Caco-2 (cell line): Measurements from ENCODE around the gene MBNL2. TPM values are rescaled to one million over a fixed set of nuclear protein-coding genes. Genes with fewer than 3 reads are reported as not detected.

Experiments
- BruUV-seq: library from RNA; stranded (reverse); fragments of 400-500 nt; replicated peaks from 2 replicates; lab custom pipeline; 2021; lab: Mats Ljungman, UMichigan
- CTCF ChIA-PET: fragments of 300-600 bp; sonication (Branson Sonifier 250); formaldehyde crosslinking; loops from one replicate; lab custom pipeline; 2022; ENCODE audit warnings: antibody characterized with exemption; lab: Charles Lee
- POLR2A ChIA-PET: fragments of 300-600 bp; sonication (Branson Sonifier 250); formaldehyde crosslinking; loops from one replicate; lab custom pipeline; 2022; ENCODE audit warnings: antibody characterized with exemption; lab: Charles Lee
- DNase-seq, 2 experiments: peaks; one replicate each; pipeline versions ENCODE4 v3.0.0 to v3.0.0-alpha.2; 2020 to 2022
- H3K27me3 ChIP-seq: replicated peaks from 2 replicates; pipeline ENCODE4 v1.6.0; 2011; ENCODE audit warnings: low read length; ENCODE audit not compliant: control insufficient read depth, insufficient read depth
- H3K36me3 ChIP-seq: 2 replicates; pipeline ENCODE4 v1.5.1; 2011; ENCODE audit warnings: low read length; ENCODE audit not compliant: control insufficient read depth, insufficient read depth
- H3K4me1 ChIP-seq: fragments of 250-450 bp; sonication (Bioruptor Pico); 2 replicates; pipeline ENCODE4 v1.5.1; 2020; ENCODE audit warnings: mild to moderate bottlenecking
- H3K4me3 ChIP-seq: 2 replicates; pipeline ENCODE4 v1.5.1; 2011; ENCODE audit warnings: low read depth, mild to moderate bottlenecking, control low read depth, low read length
- H3K9me3 ChIP-seq: fragments of 250-450 bp; sonication (Bioruptor Pico); 2 replicates; pipeline ENCODE4 v1.5.1; 2020; ENCODE audit warnings: mild to moderate bottlenecking, moderate library complexity
- H3K27ac Mint-ChIP-seq: one replicate; pipeline ENCODE4 v1.8.0; 2022; ENCODE audit warnings: mixed read lengths; ENCODE audit not compliant: unreplicated experiment
- H3K27me3 Mint-ChIP-seq: one replicate; pipeline ENCODE4 v1.8.0; 2022; ENCODE audit warnings: mixed read lengths; ENCODE audit not compliant: insufficient read depth, unreplicated experiment
- H3K36me3 Mint-ChIP-seq: one replicate; pipeline ENCODE4 v1.8.0; 2022; ENCODE audit warnings: mild to moderate bottlenecking, mixed read lengths; ENCODE audit not compliant: insufficient read depth, unreplicated experiment
- H3K4me1 Mint-ChIP-seq: one replicate; pipeline ENCODE4 v1.8.0; 2022; ENCODE audit warnings: low read depth, mixed read lengths; ENCODE audit not compliant: unreplicated experiment
- H3K4me3 Mint-ChIP-seq: one replicate; pipeline ENCODE4 v1.8.0; 2022; ENCODE audit warnings: mild to moderate bottlenecking, moderate library complexity, mixed read lengths; ENCODE audit not compliant: unreplicated experiment
- H3K9me3 Mint-ChIP-seq: one replicate; pipeline ENCODE4 v1.8.0; 2022; ENCODE audit warnings: mixed read lengths; ENCODE audit not compliant: unreplicated experiment
- intact Hi-C: fragments of 100-400 bp; cut with micrococcal nuclease; formaldehyde crosslinking; loops from one replicate; pipeline ENCODE4 v1.10.0; 2022; ENCODE audit not compliant: unreplicated experiment
- total RNA-seq: library from RNA; stranded (reverse); gene quantifications from 2 replicates; pipeline ENCODE4 v1.2.3, GENCODE V29; 2022
- TF ChIP-seq, protein P1 (sequence below), 2 experiments: fragments of 200-600 bp in 1 of 2; IDR thresholded peaks; 1 replicate in 1 of 2; 2 replicates in 1 of 2; pipeline versions ENCODE4 v1.5.1 to v1.8.0; 2011 to 2022; ENCODE audit warnings: antibody characterized with exemption in 1 of 2, control low read depth in 1 of 2, inconsistent platforms in 1 of 2, low read depth in 1 of 2, low read length in 1 of 2, mild to moderate bottlenecking in 1 of 2, moderate library complexity in 1 of 2; ENCODE audit not compliant: insufficient read depth in 1 of 2, severe bottlenecking in 1 of 2, unreplicated experiment in 1 of 2

The MBNL2 gene
- total RNA-seq, 1 experiment from 2014 or later: 41.6 TPM

DNA sequence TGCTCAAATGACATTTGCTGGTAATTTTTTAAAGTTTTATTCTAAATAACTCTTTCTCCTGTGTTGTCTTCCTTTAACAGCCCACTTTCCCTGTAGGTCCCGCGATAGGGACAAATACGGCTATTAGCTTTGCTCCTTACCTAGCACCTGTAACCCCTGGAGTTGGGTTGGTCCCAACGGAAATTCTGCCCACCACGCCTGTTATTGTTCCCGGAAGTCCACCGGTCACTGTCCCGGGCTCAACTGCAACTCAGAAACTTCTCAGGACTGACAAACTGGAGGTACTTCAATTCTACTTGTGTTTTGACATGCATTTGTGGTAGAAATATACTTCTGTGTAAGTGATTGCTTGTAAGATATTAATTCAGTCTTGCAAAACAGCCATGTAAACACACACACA, 120.8 kb downstream of the MBNL2 start:
- peaks cover 25% of the 10 kb centered on the region for H3K36me3 Mint-ChIP-seq
- H3K4me1 Mint-ChIP-seq: peaks cover 8% of the 10 kb centered on the region
- no peaks in the 10 kb centered on the region for H3K9me3 ChIP-seq
- BruUV-seq: no TSS peak
- H3K27me3 Mint-ChIP-seq: no peaks in the 10 kb centered on the region
- H3K27ac Mint-ChIP-seq: no peak overlapping the region
- H3K36me3 ChIP-seq: peaks cover 5% of the 10 kb centered on the region
- POLR2A ChIA-PET: no interaction called here
- TF ChIP-seq, protein P1, sequence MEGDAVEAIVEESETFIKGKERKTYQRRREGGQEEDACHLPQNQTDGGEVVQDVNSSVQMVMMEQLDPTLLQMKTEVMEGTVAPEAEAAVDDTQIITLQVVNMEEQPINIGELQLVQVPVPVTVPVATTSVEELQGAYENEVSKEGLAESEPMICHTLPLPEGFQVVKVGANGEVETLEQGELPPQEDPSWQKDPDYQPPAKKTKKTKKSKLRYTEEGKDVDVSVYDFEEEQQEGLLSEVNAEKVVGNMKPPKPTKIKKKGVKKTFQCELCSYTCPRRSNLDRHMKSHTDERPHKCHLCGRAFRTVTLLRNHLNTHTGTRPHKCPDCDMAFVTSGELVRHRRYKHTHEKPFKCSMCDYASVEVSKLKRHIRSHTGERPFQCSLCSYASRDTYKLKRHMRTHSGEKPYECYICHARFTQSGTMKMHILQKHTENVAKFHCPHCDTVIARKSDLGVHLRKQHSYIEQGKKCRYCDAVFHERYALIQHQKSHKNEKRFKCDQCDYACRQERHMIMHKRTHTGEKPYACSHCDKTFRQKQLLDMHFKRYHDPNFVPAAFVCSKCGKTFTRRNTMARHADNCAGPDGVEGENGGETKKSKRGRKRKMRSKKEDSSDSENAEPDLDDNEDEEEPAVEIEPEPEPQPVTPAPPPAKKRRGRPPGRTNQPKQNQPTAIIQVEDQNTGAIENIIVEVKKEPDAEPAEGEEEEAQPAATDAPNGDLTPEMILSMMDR (IDR thresholded peaks at IDR 0.05; ENCODE audit: insufficient read depth in 1 of 2, low read depth in 1 of 2, low read length in 1 of 2, severe bottlenecking in 1 of 2, unreplicated experiment in 1 of 2): no peak
- no peak overlapping the region for H3K4me3 Mint-ChIP-seq
- DNase-seq: no peak
- CTCF ChIA-PET: no interaction called here
- intact Hi-C loops: loop anchor here (5.0 kb wide), 1 partner anchor 66 kb away; no protein-coding TSS in a partner anchor
- no peaks in the 10 kb centered on the region for H3K27me3 ChIP-seq
- no peaks in the 10 kb centered on the region for H3K9me3 Mint-ChIP-seq
- peaks cover 11% of the 10 kb centered on the region; the same call in 1 of the 2 replicates for H3K4me1 ChIP-seq
- H3K4me3 ChIP-seq: no peak overlapping the region

DNA sequence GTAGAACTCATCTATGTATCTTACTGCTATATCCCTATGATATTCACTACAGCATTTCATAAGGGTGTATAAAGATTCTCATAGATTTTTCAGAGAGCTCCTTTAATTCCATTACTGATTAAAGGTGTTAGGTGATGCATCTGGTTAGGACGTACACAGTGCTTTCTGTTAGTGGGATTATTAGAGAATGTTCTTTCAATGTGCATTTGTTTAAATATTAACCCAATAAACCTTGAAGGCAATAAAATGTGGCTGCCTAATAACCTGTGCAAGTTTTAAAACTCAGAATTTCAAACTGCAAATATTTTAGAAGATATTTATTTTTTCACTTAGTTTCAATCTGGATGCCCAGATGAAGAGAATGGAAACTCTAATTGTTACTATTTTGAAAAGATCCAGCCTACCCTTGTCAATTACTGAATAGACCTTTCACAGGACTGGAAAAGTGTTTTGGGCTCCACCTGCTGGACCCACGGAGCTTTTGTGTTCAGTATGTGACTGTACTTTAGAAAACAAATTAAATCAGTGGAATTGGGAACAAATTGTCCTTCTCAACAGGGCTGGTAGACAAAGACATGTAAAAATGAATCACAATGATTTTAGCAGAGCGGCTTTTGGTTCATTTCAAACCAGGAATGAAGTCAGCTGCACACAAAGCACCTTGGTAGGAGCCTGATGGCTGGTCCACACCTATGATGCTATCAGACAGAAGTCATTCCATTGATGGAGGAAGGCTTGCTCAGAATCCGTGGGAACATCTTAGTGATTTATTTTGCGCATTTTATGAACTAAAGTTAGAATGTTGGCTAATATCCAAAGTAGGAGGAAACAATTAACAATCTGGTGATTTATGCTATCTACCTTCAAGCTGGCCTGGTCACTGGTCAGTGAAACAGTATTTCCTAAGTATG, 122.4 kb downstream of the MBNL2 start:
- Mint-ChIP-seq H3K36me3 (peaks cover 40% of the 10 kb centered on the region), H3K27me3 (no peaks in the 10 kb centered on the region), H3K4me1 (peaks cover 8% of the 10 kb centered on the region), H3K27ac (no peak overlapping the region), H3K4me3 (no peak overlapping the region), H3K9me3 (no peaks in the 10 kb centered on the region)
- peaks cover 11% of the 10 kb centered on the region; the same call in 1 of the 2 replicates for H3K4me1 ChIP-seq
- no TSS peak for BruUV-seq
- H3K36me3 ChIP-seq: peaks cover 5% of the 10 kb centered on the region
- TF ChIP-seq, protein P1 (IDR thresholded peaks at IDR 0.05; ENCODE audit: insufficient read depth in 1 of 2, low read depth in 1 of 2, low read length in 1 of 2, severe bottlenecking in 1 of 2, unreplicated experiment in 1 of 2): peak; percentile 71 to 84
- no peak overlapping the region for H3K4me3 ChIP-seq
- ChIA-PET CTCF (interaction anchor here (0.5 to 2.5 kb wide), 7 partner anchors 76 to 361 kb away, joined by 3 to 24 read pairs (median 4); partner anchors contain the start of gene MBNL2), POLR2A (interaction anchor here (1.0 kb wide), 1 partner anchor 123 kb away, joined by 3 read pairs; the partner anchor contains the start of gene MBNL2)
- no peaks in the 10 kb centered on the region for H3K27me3 ChIP-seq
- peak; percentile 65 to 69 for DNase-seq
- H3K9me3 ChIP-seq: no peaks in the 10 kb centered on the region
- intact Hi-C loops: loop anchor here (1.0 to 5.0 kb wide), 9 partner anchors 36 to 326 kb away; partner anchors contain the start of gene MBNL2

DNA sequence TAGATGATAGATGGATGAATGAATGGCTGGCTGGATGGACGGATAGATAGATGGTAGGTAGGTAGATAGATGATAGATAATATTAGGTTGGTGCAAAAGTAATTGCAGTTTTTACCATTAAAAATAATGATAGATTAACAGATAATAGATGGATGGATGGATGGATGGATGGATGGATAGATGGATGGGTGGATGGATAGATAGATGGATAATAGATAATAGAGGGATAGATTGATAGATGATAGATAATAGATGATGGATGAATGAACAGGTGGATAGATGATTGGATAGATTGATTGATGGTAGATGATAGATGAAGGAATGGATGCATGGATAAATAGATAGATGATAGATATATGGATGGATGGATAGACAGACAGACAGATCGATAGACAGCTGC, 124.0 kb downstream of the MBNL2 start:
- POLR2A ChIA-PET: no interaction called here
- H3K36me3 ChIP-seq: peaks cover 5% of the 10 kb centered on the region

More for the DNA sequence above, 124.0 kb downstream of the MBNL2 start:
- H3K9me3 Mint-ChIP-seq: no peaks in the 10 kb centered on the region
- no peaks in the 10 kb centered on the region for H3K9me3 ChIP-seq
- H3K27me3 ChIP-seq: no peaks in the 10 kb centered on the region
- H3K4me3 Mint-ChIP-seq: no peak overlapping the region
- BruUV-seq: no TSS peak
- peaks cover 11% of the 10 kb centered on the region; the same call in 1 of the 2 replicates for H3K4me1 ChIP-seq
- H3K27ac Mint-ChIP-seq: no peak overlapping the region
- H3K4me3 ChIP-seq: no peak overlapping the region
- no peaks in the 10 kb centered on the region for H3K27me3 Mint-ChIP-seq
- peaks cover 55% of the 10 kb centered on the region for H3K36me3 Mint-ChIP-seq
- no peak for DNase-seq
- CTCF ChIA-PET: no interaction called here
- TF ChIP-seq, protein P1 (IDR thresholded peaks at IDR 0.05; ENCODE audit: insufficient read depth in 1 of 2, low read depth in 1 of 2, low read length in 1 of 2, severe bottlenecking in 1 of 2, unreplicated experiment in 1 of 2): no peak
- peaks cover 8% of the 10 kb centered on the region for H3K4me1 Mint-ChIP-seq
- intact Hi-C loops: no loop called here
